HG02852 (cell line): ENCODE results near the gene PITPNM3.

ENCODE experiments used
- ATAC-seq: cut with Tn5 transposase; IDR thresholded peaks from one replicate; pipeline ENCODE4 v1.9.1; 2021; ENCODE audit warnings: mild to moderate bottlenecking, moderate library complexity; ENCODE audit not compliant: unreplicated experiment

The PITPNM3 gene

DNA sequence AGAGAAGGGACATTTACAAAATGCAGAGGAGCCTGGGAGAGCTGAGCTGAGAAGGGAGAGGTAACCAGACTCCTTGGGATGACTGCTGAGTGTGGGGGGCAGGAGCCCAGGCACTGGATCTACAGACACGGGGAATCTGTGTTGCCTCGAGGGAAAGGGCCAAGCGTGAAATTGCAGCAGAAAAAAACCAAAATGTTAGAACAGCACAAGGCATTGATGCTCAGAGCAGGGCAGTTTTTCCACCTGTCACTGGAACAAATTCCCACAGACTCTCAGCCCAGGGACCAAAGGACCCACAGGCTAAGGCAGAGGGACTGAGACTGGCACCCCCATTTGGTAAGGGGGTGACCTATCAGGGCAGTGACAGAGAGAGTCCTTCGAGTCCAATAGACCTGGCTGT is 2.0 kb downstream of the PITPNM3 start:
- no peak for ATAC-seq

DNA sequence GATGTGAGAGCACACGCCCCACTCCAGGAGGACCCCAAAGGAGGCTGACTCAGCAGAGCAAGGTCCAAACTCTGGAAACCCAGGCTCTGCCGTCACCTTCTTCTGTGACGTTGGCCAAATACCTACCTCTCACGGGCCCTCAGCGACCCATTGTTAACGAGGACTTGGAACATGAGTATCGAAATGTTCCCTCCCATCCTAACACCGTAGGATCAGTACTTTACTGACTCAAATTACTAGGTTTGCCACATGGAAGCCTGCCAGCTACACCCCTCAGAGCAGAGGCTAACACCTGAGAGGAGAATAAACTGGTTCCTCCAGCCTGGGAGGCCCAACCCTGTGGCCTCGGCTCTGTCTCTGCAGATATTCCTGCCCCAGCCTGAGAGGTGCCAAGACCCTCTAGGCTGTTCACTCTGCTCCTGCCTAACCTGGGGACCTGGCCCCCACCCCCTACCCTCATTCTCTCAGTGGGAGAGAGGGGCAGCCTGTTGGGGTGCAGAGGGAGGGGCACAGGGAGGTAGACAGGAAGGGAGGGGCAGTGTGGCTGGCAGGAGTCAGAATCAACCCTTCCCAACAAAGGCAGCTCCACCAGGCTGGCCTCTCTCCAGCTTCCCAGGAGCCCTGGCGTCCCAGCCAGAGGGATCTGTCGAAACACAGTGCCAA is 4.4 kb downstream of the PITPNM3 start:
- ATAC-seq: no peak

DNA sequence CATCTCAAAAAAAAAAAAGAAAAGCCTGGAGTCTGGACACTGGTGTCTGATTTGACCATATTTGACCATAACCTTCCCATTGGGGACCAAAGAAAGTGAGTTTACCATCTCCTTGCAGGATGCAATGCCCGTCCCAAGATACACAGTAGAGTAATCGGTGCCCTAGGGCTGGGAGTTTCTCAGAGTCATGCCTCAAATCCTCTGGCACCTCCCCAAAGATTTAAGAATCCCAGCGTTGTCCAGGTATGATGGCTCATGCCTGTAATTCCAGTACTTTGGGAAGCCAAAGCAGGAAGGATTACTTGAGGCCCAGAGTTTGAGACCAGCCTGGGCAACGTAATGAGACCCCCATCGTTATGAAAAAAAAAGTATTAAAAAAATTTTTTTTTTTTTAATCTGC is 5.0 kb downstream of the PITPNM3 start:
- ATAC-seq: no peak

DNA sequence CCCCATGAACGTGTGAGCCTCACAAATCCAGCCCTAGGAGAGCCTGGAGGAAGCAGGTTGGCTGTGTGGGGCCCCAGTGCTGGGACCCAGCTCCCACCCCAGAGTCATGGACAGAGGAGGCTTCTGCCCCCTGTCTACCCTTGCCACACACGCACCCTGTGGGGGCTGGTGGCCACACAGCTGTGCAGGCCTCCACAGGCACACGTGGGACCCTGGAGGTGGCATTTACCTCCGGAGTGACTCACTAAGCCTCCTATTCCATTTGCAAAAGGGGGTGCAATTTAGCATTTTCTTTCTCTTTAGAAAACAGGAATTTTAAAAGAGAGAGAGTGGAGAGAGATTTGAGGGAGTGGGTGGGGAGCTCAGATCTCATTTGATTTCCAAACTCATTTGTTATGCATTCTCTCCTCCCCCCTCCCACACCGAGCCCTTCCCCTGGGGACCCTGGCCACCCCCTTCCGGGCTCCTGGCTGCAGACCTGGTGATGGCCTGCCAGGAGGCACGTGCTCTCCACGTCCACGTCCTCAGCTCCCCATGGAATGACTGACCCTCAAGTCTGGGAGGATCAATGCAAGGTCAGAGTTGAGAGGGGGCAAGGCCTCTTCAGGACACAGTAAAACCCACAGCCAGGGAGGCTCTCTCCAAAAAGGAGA is 6.8 kb downstream of the PITPNM3 start:
- ATAC-seq: no peak

DNA sequence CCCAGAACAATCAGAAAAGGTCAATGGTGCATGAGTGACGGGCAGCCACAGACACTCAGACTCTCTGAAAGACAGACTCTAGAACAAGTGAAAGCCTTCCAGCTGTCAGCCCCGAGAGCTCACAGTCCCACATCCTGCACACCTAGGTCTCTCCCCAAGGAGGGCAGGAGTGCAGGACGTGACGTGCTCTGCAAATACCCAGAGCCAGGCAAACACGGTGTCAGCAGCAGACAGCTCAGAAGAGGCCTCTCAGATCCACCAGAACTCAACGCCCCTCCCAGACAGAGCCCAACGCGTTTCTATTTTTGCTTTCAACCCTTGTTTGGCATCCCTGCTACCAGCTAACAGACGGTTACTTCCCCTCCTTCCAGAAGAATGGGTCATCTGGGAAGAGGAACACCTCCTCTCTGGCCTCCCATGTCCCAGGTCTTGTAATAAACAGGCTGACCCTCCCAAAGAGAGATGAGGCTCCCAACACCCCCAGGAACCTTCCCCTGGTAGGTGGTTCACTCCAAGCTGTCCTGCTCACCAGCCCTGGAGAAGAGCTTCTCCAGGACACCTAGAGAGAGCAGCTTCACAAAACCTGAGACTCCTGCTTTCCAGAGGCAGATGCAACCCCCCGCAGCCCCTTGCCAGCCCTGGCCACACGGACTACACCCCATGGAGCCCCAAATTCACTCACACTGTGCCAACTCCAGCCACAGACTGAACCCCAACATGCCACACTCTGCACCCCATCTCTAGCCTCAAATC is 7.6 kb downstream of the PITPNM3 start:
- no peak for ATAC-seq

DNA sequence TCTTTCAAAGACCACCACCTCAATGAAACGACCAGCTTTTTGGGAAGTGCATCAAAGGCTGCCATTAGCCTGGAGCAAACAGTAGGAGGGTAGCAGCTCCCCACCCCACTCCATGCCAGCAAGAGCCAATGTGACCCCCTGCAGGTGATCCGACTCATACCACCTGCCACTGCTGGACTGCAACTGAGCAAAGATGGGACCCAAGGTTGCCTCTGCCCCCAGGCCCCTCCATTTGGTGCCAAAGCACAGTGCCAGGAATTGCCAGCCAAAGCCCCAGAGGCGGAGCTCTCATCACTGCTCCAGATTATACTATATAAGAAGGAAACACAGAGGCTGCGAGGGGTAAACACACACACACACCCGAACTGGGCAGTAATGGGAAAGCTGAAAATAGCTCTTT is 8.3 kb downstream of the PITPNM3 start:
- no peak for ATAC-seq

DNA sequence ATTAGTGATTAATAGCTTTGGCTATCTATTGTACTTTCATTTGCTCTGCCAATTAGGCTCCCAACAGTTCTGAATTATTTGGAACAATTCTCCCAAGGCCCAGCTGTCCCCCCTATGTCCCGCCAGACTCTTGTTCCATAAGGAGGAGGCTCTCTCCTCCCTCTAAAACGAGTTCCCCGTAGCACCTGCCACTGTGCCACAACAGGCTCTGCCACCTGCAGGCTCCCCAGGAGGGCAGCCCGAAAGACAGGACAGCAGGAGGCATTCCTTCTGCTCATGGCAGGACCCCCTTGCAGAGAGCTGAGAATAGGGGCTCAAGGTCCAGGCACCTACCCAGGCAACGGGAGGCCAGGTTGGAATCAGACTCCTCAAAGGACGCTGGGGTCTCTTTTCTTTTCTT is 9.0 kb downstream of the PITPNM3 start:
- no peak for ATAC-seq

DNA sequence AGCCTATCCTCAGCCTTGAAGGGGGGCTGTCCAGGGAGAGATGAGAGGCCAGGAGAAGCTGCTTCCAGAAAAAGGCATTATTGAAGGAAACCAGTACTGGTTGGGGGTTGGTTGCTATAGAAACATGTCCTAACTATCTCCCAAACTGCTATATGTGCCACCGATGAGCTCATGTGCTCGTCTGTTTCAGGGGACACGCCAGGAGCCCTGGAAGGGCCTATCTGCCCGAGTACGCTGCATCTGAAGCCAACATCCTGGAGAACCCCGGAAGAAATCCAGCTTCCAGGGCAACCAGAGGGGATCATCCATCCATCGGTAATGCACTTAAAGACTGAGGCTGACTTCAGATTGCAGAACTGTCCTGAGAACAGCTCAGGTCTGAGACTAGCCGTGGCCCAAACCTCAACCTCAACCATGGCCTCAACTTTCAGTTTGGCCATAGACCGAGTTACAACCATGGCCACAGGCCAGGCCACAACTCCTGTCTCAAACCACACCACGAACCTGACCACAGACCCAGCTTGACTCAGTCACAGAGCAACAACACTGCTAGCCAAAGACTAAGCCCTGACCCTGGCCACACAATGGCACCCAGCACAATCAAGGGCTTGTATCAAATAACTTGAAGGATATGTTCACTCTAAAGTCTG is 10.2 kb downstream of the PITPNM3 start:
- no peak for ATAC-seq

DNA sequence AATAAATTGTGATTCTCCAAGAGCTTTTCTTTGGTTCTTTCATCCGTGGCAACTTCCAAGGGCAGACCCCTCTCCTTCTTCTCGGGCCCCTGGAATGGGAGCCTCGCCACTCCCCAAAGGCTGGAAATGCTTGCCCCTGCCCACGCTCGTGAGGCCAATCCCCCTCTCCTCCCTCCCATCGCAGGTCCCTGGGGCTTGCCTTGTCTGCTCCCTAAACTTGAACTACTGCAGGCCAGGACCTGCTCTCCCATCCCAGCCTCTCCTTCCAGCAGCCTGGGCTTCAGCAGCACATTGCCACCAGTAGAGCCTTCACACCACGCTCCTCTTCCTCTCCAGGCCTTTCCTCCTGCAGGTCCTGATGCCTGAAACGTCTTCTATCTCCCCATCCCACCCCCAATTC is 11.1 kb downstream of the PITPNM3 start:
- ATAC-seq: no peak

DNA sequence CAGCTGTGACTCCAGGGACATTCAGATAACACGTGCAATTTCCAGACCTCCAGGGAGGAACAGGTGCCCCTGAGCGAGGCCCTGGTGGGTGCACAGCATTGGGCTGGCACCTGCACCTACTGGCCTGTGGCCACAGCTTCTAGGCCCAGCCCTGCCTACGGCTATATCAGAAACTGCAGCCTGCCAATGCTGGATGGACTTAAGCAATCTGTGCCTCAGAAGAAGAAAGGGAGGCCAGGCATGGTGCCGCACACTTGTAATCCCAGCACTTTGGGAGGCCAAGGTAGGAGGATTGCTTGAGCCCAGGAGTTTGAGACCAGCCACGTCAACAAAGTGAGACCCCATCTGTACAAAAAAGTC is 12.4 kb downstream of the PITPNM3 start:
- ATAC-seq: no peak

DNA sequence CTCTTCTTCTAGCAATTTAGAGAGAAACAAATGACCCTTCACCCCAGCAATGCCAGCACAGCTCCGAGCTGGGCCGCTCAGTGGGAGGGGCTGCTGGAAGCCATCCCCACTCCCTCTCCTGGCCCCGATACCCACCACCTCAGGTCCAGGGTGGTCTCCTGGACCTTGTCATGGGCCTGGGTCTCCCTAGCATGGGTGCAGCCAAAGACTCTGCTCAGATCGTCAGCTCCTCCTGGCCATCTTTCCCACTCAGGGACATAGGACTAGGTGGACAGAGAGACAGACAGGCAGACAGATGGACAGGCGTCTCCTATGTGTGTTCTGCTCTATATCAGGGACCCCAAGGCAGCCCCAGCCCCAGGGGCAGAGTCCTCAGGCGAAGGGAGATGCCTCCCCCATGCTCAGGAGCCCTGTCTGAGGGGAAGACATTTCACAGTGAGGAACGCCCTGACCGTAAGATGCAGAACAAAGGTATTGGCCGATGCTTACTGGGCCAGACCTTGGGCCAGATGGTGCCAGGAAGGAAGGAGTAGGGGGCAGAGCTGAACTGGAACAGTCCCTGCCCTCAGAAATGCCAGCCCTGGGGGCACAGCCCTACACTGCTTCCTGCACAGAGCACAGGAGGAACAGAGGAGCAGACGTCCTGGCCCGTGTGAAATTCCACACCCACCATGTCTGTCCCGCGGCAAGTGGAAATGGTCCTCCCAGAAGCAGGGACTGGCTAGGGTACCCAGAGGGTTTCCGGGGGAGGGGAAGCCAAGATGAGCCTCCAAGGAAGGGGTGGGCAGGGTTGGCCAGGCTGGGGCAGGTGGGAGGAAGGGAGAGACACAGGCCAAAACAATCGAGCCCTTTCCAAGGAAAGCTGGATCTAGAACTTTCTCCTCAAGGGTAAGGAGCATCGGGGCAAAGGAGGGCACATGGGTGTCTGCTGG is 13.0 kb downstream of the PITPNM3 start:
- no peak for ATAC-seq

DNA sequence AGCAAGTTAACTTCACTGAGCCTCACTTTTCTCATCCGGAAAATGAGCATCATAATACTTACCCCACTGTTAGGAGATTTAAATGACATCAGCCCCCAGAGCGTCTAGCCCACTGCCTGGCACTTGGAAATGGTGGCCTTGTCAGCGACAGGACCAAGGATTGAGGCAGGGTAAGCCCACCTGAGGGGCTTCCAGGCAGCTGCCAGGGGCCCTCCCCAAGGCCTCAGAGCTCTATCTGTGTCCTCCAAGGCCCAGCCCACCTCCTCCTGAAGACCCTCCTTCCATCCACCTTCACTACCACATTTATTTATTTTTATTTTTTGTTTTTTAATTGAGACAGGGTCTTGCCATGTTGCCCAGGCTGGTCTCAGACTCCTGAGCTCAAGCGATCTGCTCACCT is 13.8 kb downstream of the PITPNM3 start:
- no peak for ATAC-seq

DNA sequence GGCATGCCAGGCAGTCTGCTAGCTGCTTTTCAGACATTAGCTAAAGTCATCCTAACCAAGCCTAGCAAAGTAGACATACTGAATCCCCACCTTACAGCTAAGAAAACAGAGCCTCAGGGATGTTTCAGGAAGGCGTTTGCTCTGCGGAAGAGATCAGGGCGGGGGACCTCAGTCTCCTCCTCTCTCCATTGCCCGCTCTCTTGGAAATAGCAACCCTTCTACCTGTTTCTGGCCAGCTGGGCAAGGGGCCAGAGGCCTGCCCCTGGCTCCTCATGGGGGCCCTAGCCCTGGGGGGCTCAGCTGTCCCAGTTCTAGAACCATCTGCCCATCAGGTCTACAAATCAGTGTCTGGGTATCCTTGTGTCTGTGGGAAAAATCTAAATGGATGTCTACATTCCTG is 14.5 kb downstream of the PITPNM3 start:
- ATAC-seq: no peak

DNA sequence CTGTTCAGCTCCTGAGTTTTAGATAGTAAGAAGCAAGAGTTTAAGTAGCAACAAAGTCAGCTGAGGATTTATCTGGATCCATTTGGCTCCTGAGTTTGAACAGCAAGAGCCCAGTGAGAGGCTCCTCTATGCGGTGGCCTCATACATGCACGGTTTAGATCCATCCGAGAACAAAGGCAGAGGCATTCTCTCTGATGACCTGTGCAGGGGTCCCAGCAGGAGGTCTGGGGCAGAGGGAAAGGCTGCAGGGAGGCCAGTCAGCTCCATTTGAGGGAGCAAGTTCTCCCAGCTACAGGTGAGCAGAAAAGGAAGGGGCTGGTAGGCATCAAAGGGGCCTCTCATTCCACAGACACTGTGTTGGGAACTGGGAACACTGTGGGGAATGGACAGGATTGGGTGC is 16.5 kb downstream of the PITPNM3 start:
- no peak for ATAC-seq

DNA sequence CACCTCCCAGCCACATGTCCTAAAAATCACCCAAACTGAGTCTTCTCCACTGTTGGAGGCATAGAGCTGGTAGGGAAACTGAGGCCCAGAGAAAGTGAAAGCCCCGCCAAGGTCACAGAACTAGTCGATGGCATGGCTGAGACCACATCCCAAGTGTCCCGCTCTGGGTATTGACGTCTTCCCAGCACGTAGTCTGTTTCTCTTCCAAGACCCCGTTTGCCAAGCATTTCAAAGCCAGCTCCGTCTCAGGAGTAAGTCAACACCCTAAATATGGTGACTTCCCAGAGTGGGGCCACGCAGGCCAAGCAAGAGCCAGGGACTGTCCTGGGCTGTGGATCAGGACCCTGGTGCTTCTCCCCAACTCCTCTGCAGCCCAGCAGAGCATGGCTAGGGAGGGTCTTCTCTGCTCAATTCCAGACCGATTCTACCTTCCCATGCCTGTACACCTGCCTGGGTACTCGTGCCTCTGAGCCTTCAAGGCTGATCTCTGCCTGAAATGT is 19.7 kb downstream of the PITPNM3 start:
- ATAC-seq: no peak

DNA sequence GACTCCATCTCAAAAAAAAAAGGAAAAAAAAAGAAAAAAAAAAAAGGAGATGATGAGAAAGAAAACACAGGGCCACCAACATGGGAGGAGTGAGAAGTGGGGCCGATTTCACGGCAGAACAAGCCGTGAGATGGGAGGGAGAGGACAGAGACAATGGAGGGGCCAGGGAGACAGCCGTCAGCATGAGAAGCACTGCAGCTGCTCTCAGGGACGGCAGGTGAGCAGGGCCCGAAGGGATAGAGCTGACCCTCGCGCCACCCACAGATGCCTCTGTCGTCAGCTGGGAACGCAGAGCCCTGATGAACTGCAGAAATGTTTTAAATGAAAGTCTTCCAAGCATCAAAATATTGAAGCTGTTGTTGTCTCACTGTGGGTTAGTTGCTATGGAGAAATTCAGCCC is 20.3 kb downstream of the PITPNM3 start:
- ATAC-seq: no peak

DNA sequence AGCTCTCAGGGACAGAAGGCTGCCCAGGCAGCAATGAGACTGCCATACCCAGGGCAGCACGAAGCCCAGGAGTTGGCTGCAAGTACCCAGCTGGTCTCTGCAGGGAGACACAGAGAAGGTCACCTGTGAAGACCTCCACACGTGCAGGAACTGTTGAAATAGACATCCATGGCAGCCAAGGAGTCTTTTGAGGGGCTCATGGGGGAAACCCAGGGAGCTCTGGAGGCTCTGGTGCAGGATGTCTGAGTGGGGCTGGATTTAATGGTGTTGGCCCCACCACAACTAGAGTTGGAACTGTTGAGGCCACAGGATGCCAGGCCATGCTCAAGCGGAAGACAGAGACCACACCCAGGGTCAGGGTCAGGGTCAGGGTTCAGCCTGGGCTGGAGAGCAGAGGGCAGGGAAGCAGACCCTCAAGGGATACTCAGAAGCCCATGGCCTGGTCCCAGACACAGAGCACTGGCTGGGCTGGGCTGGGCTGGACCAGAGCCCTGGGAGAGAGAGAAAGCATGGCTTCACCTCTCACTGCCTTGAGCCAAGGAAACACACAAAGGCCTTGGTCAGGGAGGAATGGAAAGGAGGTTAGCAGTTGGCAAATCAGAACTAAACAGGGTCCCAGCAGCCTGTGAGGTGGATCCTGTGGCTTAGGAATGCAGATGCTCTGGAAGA is 21.4 kb downstream of the PITPNM3 start:
- no peak for ATAC-seq

DNA sequence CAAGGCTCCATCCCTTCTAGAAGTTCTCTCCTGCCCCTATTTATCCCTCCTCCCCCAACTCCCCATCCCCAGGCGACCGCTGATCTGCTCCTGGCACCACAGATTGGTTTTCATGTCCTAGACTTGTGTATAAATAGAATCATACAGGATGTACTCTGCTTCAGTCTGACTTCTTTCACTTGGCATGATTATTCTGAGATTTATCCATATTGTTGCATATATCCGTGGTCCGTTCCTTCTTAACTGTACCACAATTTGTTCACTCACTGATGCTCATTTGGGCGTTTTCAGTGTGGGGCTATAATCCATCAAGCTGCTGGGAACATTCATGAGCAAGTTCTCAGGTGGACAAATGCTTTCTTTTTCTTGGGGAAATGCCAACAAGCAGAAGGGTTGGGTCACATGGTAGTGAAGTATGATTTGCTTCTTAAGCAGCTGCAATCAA is 23.9 kb downstream of the PITPNM3 start:
- ATAC-seq: no peak

DNA sequence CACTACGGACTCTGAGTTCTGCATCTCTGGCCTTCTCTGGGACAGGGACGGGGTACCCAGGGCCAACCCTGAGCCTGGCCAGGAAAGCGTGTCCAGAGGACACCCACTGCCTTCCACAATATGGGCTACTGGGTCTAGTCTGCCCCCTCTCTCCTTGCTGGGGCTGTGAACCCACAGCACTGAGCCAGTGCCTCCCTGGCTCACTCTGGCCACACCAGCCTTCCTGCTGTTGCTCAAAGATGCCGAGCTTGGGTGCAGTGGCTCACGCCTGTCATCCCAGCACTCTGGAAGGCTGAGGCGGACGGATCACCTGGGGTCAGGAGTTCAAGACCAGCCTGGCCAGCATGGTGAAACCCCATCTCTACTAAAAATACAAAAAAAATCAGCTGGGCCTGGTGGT is 24.8 kb downstream of the PITPNM3 start:
- ATAC-seq: no peak

DNA sequence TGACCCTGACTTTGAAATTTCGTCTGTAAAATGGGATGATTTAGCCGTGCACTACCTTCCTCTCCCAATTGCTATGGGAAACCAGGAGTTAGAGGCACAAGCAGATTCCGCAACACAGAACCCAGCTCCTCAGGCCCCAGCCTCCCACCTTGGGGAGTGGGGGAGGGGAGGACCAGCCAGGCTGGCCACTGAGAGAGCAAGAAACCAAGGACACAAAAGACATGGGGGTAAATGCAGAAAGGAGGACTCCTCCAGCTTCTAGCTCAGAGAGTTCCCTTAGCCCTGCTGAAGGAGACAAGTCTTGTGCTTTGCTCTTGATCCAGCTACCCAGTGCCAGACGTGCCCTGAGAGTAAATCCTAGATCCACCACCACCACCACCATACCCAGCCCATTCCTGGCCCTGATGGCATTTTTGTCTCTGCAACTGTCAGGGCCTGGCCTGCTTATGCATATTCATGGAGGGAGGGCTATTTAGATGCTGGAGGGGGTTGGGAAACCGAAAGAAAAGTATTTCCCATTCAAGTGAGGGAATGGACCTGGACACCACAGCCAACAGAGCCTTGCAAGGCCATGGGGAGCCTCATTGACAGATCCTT is 25.9 kb downstream of the PITPNM3 start:
- ATAC-seq: no peak
